A673 (cell line): ENCODE measurements around the gene LMOD3. TPM values are rescaled to one million over a fixed set of nuclear protein-coding genes. Genes with fewer than 3 reads are reported as not detected.

Experiments
- BruUV-seq: library from RNA; stranded (reverse); fragments of 400-500 nt; replicated peaks from 2 replicates; lab custom pipeline; 2021; lab: Mats Ljungman, UMichigan
- CTCF ChIA-PET: fragments of 300-600 bp; sonication (Branson Sonifier 250); formaldehyde crosslinking; loops from one replicate; lab custom pipeline; 2022; ENCODE audit warnings: antibody characterized with exemption; lab: Charles Lee
- POLR2A ChIA-PET: fragments of 300-600 bp; sonication (Branson Sonifier 250); formaldehyde crosslinking; loops from one replicate; lab custom pipeline; 2022; ENCODE audit warnings: antibody characterized with exemption; ENCODE audit not compliant: low non-redundant PET; lab: Charles Lee
- DNase-seq: peaks from one replicate; pipeline ENCODE4 v3.0.0-alpha.2; 2015; ENCODE audit warnings: low spot score
- H3K27ac ChIP-seq: fragments of 200-600 bp; sonication (generic); 2 replicates; pipeline ENCODE4 v1.5.1; 2016; ENCODE audit warnings: mixed run types, low read depth, mild to moderate bottlenecking, mixed read lengths, antibody characterized with exemption, low read length; ENCODE audit not compliant: poor library complexity, severe bottlenecking
- H3K27me3 ChIP-seq: fragments of 200-600 bp; sonication (generic); replicated peaks from 2 replicates; pipeline ENCODE4 v1.6.1; 2017; ENCODE audit warnings: mixed run types, low read depth, mild to moderate bottlenecking, mixed read lengths, antibody characterized with exemption, low read length; ENCODE audit not compliant: insufficient read depth, poor library complexity
- H3K36me3 ChIP-seq: fragments of 200-600 bp; sonication (generic); 2 replicates; pipeline ENCODE4 v1.6.1; 2016; ENCODE audit warnings: mixed run types, mild to moderate bottlenecking, mixed read lengths, antibody characterized with exemption, low read length; ENCODE audit not compliant: insufficient read depth, poor library complexity, severe bottlenecking
- H3K4me1 ChIP-seq: fragments of 200-600 bp; sonication (generic); 2 replicates; pipeline ENCODE4 v1.6.1; 2017; ENCODE audit warnings: mixed run types, mild to moderate bottlenecking, mixed read lengths, antibody characterized with exemption, low read length; ENCODE audit not compliant: insufficient read depth, poor library complexity, severe bottlenecking
- H3K4me3 ChIP-seq: fragments of 200-600 bp; sonication (generic); 2 replicates; pipeline ENCODE4 v1.5.1; 2016; ENCODE audit warnings: low read depth, mixed run types, mild to moderate bottlenecking, mixed read lengths, low read length; ENCODE audit not compliant: poor library complexity, severe bottlenecking
- H3K9me3 ChIP-seq: fragments of 200-600 bp; sonication (generic); 2 replicates; pipeline ENCODE4 v1.6.1; 2016; ENCODE audit warnings: mixed run types, low read depth, mild to moderate bottlenecking, mixed read lengths, antibody characterized with exemption, low read length; ENCODE audit not compliant: poor library complexity, severe bottlenecking
- CTCF ChIP-seq: fragments of 300-800, 200-600 bp; sonication (generic); conservative IDR thresholded peaks from 2 replicates; pipeline ENCODE4 v1.5.1; 2017; ENCODE audit warnings: low read depth, mild to moderate bottlenecking, antibody characterized with exemption, low read length, moderate library complexity, mixed read lengths
- EZH2 ChIP-seq: fragments of 200-600 bp; sonication (generic); IDR thresholded peaks from 2 replicates; pipeline ENCODE4 v1.6.1; 2017; ENCODE audit warnings: borderline replicate concordance, low read depth, mild to moderate bottlenecking, mixed read lengths, antibody characterized with exemption, low read length; ENCODE audit not compliant: poor library complexity, severe bottlenecking
- intact Hi-C: fragments of 100-400 bp; cut with micrococcal nuclease; formaldehyde crosslinking; loops from one replicate; pipeline ENCODE4 v1.10.0; 2022; ENCODE audit not compliant: unreplicated experiment
- total RNA-seq: library from RNA; stranded (reverse); gene quantifications from 2 replicates; pipeline ENCODE4 v1.2.3, GENCODE V29; 2021

The LMOD3 gene
- total RNA-seq, 1 experiment from 2014 or later = not detected

- CTCF ChIA-PET = no interaction called here
- intact Hi-C loops = no loop called here
These were observed 7.1 kb upstream of the LMOD3 start for GRCh38 chr3:69129531-69129930.

GRCh38 chr3:69128509-69128908 lies 6.1 kb upstream of the LMOD3 start:
- H3K4me1 ChIP-seq = no peaks in the 10 kb centered on the region
- POLR2A ChIA-PET = no interaction called here
- H3K27me3 ChIP-seq = no peaks in the 10 kb centered on the region
- no peak overlapping the region for H3K27ac ChIP-seq
- no peak overlapping the region for H3K4me3 ChIP-seq
- intact Hi-C loops = no loop called here
- H3K36me3 ChIP-seq = no peaks in the 10 kb centered on the region
- DNase-seq = no peak
- CTCF ChIA-PET = no interaction called here
- no peak for TF ChIP-seq CTCF
- TF ChIP-seq EZH2 = no peak
- no TSS peak for BruUV-seq
- no peaks in the 10 kb centered on the region for H3K9me3 ChIP-seq

More at GRCh38 chr3:69129531-69129930, 7.1 kb upstream of the LMOD3 start:
- Histone ChIP-seq H3K4me1 (no peaks in the 10 kb centered on the region), H3K36me3 (no peaks in the 10 kb centered on the region), H3K27ac (no peak overlapping the region), H3K4me3 (no peak overlapping the region), H3K9me3 (no peaks in the 10 kb centered on the region), H3K27me3 (no peaks in the 10 kb centered on the region)
- POLR2A ChIA-PET = no interaction called here
- TF ChIP-seq EZH2 (no peak), CTCF (no peak)
- DNase-seq = no peak
- no TSS peak for BruUV-seq

- no peak overlapping the region for H3K27ac ChIP-seq
- TF ChIP-seq CTCF (no peak), EZH2 (no peak)
- BruUV-seq = no TSS peak
- ChIA-PET CTCF (no interaction called here), POLR2A (no interaction called here)
- H3K36me3 ChIP-seq = no peaks in the 10 kb centered on the region
- DNase-seq = no peak
- H3K27me3 ChIP-seq = no peaks in the 10 kb centered on the region
- intact Hi-C loops = no loop called here
- no peak overlapping the region for H3K4me3 ChIP-seq
- no peaks in the 10 kb centered on the region for H3K4me1 ChIP-seq
- no peaks in the 10 kb centered on the region for H3K9me3 ChIP-seq
These were observed 4.6 kb upstream of the LMOD3 start for GRCh38 chr3:69126999-69127398.
